COLO668 (cell line): ENCODE results near the gene SLC4A1AP.
"Not testable (repeated sequence)": the region's sequence is repeated elsewhere in the genome, so short reads cannot be mapped to it uniquely, and the experiment has no call there.

Source experiments
- DNase-seq: peaks from one replicate; lab custom pipeline; 2025; ENCODE audit not compliant: unreplicated experiment; lab: John Stamatoyannopoulos, UW

SLC4A1AP gene

DNA sequence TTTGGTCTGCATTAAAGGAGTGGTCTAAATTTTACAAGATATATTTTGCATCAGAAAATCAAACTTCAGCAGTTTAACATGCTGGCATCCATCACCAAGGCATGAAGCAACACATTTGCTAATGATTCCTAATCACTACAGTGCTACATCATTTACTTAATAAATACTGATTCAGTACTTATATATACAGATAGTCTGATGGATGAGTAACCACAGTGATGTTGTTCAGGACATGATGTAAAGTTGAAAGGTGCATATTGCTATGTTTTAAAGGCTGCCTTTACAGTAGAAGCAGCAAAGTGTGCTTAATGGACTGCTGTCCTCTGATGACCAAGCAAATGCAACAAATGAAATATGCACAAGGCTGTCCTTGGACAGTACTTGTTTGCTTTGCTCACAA is 11.3 kb upstream of the SLC4A1AP start:
- no peak for DNase-seq

DNA sequence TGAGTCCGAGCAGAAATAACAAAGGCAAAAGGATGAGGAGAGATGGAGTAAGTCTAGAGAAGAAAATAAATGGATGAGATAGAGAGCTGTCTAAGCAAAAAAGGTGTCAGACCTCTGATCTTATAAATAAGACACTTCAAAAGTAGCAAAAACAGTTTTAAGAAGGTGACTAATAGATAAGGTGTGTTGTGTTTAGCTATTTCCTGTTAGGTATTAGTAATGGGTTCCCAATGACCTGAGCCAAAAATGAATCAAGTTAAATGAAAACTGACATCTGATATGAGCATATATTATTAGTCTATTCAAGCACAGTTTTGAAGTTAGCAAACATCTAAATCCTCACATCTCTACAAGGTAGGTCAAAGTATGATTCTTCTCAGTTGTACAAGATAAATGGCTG is 10.9 kb upstream of the SLC4A1AP start:
- no peak for DNase-seq

DNA sequence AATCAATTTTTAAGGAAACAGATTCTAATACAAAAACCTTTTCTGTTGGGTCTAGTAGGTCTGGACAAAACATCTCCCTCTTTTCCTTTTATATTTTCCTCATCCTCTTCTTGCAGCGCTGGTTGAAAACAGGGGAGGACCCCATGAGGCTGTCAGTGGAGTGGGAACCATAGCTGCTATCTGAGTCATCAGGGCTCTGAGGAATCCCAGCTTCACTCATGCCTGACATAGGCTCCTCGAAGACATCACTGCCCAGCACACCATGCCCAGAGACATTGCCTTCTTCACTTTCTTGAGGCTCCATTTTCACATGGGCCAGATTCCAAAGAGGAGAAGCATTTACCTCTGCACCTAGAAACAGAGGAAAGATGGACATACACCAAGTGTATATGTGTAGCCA is 10.3 kb upstream of the SLC4A1AP start:
- no peak for DNase-seq

DNA sequence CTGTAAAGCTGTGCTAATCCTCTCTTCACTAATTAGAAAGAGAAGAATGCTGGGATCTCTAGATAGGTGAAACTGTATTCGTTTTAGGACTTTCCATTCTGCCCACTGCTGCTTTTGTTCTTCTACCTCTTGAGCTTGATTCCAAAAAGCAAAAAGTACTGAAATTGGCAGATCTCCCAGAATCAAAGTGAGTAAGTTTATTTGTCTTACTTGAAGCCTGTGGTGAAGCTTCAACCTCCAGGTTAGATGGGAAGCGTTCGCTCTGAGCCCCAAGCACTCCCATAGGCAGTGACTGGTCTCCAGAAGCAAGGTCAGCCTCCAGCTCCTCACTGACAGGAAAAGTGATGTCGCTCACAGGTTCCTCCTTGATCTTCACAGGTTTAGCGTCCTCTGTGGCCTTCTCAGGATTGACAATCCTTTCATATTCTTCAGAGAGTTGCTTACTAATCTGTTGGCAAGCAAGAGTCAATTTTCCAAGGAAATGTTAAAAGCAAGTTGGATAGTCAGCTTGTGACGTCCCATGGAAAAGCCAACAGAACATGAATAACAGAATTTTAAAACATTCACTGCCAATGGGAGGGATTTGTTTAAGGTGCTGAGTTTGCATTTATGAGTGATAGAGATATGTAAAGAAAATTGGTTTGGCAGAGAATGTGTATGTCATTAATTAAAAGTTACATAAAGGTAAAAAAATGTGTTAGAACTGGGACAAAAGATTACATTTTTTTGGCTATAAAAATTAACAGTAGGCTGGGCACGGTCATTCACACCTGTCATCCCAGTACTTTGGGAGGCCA is 8.3 kb upstream of the SLC4A1AP start:
- DNase-seq = no peak

DNA sequence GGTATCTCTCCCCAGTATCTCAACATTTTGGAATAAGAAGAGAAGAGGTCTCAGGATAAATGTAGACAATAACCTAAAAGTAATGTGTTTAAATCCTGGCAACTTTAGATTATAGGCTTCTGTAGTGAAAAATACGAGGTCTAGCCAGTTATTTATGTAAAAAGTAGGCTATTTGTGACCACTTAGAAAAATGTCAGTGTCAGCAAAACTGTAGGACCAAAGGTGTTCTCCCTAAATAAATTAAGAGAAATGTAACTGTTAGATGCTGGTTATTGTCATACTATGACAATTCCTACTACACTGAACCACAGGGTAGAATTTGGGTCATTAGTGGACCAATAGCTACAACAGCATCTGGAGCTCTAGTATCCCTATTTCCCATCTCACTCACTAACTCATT is 2.3 kb upstream of the SLC4A1AP start:
- no peak for DNase-seq

DNA sequence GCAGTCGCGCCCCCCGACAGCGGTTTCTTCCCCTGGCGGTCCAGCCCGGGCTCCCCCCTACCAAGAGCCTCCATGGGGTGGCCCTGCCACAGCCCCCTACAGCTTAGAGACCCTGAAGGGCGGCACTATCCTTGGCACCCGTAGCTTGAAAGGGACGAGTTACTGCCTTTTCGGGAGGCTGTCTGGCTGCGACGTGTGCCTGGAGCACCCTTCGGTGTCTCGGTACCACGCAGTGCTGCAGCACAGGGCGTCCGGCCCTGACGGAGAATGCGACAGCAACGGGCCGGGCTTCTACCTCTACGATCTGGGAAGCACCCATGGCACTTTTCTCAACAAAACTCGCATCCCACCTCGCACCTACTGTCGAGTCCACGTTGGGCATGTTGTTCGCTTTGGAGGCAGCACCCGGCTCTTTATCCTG is 475 bp downstream of the SLC4A1AP start:
- DNase-seq = peak; percentile 32

DNA sequence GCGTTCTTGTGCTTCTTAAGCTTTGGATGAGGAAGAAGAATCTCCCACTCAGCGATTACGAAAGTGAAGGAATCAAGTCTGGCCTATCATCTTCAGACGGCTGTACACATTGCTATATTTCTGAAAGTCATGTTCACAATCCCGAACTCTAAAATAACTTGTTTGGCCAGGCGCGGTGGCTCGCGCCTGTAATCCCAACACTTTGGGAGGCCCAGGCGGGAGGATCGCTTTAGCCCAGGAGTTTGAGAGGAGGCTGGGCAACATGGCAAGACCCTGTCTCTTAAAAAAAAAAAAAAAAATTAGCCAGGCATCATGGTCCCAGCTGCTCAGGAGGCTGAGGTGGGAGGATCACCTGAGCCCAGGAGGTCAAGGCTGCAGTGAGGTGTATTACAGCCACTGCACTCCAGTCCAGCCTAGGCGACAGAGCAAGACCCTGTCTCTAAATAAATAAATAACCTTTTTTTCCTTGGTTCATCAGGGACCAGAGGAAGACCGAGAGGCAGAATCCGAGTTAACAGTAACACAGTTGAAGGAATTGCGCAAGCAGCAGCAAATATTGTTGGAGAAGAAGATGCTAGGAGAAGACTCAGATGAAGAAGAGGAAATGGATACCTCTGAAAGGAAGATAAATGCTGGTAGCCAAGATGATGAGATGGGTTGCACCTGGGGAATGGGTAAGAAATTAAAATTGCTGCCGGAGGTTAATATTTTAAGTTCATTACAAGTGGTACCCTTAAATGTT is 1.1 kb downstream of the SLC4A1AP start:
- no peak for DNase-seq

DNA sequence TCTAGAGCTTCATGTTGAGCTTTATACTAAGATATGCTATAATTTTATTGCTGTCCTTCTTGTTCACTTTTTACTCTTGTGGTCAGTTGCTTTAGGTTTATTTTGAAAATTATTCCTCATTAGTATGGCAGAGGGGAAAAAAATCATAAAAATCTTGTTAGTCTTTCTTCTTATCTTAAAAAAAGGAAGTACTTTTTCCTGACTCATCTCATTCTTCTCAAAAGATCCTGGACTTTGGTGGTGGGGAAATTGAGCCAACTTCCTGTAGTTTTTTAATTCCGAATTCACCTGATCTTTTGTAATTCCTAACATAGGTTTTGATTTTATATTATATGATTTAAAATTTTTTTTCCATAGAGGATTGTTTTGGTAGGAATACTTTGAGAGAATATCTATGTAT is 3.8 kb downstream of the SLC4A1AP start:
- DNase-seq = no peak

DNA sequence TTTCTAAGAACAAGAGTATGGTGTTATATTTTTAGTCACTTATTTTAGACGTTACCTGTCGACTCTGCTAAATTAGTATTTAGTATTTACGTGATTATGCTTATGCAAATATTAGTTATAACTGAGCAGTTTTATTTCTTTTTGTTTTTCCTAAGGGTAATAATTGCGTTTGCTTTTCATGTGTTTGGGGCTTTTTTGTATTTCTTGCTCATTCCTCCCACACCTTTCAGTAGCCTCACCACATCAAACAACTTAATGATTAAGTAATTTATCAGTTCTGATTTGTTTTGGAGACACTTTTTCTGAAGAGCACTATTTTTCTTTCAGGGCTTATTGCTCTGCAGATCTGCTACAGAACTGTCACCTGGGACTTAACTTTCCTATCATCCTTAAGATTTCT is 7.5 kb downstream of the SLC4A1AP start:
- no peak for DNase-seq

DNA sequence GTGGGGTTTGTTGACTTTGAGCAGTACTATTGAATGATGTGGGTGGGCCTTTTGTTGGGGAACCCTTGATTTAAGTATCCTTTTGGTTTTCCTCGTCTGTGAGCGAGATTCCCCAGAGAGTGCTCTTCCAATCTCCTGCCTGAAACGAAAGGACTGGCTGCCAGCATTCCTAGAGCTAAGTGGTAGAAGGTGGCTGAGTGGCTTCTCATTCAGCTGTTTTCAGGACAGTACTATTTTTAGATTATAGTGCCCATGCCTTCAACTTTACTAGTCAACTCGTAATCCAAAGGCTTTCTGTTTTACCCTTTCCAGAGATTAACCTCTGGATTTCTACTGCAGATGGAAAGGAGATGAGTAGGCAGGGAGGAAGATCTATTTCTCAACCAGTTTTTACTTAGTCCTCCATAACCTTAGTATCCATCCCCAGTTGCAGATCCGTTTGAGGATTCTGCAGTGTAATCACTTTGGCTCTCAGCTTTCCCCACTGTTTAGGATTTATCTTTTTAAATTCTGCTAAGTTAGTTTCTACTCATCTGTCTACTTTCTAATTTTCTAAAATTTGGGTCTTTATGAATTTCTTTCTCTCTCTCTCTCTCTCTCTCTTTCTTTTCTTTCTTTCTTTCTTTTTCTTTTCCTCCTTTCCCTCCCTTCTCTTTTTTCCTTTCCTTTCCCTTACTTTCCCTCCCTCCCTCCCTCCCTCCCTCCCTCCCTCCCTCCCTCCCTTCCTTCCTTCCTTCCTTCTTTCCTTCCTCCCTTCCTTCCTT is 9.2 kb downstream of the SLC4A1AP start:
- DNase-seq = no peak

DNA sequence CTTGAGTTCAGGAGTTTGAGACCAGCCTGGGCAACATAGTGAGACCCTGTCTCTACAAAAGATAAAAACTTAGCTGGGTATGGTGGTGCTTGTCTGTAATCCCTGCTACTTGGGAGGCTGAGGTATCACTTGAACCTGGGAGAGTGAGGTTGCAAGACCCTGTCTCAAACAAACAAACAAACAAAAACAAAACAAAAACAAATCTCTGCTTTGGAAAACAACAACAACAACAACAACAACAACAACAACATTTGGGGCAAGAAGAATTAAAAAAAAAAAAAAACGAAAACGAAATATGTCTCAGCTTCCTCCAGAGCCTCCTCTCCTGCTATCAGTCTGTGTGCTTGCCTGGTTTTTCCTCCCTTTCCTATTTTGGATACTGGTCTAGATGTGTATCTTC is 16.9 kb downstream of the SLC4A1AP start:
- no peak for DNase-seq

DNA sequence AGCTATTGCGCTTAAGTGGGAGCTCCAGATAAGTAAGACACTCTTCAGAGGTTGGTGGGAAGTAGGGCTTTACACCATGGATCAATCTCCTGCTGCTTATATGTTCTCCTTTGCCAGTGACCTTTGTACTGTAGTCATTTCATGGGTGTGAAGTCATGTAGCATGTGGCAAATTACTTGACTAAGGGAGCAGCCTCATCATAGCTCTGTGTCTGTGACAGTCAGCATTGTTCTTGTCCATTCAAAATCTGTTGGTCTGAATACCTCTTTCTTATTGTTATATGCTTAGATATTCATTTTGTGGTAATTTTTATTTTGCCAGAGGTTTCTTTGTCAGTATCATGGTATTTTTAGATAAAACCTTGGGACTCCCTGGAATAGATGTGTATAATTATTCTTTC is 18.2 kb downstream of the SLC4A1AP start:
- no peak for DNase-seq

DNA sequence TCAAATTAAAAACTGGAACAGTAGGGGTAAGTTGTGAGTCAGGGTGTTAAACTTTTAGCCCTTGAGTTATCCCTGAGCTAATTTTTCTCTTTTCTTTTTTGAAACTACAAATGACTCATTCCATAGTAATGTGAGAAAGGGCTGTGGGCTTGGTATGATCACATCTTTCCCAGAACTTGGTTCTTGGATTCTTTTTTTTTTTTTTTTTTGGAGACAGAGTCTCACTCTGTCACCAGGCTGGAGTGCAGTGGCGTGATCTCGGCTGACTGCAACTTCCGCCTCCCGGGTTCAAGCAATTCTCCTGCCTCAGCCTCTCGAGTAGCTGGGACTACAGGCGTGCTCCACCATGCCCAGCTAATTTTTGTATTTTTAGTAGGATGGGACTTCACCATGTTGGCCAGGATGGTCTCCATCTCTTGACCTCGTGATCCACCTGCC is 18.7 kb downstream of the SLC4A1AP start:
- DNase-seq = not testable (repeated sequence)

DNA sequence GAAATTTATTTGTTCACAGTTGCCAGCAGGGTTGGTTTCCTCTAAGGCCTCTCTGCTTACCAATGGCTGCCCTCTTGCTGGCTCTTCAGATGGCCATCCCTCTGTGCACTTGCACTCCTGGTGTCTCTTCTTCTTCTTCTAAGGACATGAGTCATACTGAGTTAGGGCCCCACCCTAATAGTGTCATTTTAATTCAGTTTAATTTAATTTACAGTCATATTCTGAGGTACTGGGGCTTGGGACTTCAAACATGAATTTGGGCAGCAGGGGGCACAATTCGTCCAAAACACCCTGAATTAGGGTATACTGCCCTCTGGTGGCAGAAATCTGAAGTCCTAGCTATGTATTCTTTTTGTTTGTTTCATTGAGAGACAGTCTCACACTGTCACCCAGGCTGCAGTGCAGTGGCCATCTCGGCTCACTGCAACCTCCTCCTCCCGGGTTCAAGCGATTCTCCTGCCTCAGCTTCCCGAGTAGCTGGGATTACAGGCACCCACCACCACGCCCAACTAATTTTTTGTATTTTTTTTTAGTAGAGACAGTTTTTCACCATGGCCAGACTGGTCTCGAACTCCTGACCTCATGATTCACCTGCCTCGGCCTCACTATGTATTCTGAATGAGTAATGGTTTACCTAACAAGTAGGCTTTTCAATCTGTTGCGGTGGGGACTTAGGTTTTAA is 19.8 kb downstream of the SLC4A1AP start:
- peak; percentile 90 for DNase-seq

DNA sequence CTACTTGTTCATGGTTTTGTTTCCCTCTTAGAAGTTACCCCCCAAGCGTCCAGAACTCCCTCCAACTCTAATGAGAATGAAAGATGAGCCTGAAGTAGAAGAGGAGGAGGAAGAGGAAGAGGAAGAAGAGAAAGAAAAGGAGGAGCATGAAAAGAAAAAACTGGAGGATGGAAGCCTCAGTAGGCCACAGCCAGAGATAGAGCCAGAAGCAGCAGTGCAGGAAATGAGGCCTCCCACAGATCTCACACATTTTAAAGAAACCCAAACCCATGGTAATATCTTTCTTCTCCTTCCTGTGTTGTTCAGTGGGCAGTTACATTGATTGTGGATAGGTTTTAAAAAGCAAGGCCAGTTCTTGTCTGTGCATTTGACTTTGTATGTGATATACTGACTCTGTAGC is 21.3 kb downstream of the SLC4A1AP start:
- not testable (repeated sequence) for DNase-seq

DNA sequence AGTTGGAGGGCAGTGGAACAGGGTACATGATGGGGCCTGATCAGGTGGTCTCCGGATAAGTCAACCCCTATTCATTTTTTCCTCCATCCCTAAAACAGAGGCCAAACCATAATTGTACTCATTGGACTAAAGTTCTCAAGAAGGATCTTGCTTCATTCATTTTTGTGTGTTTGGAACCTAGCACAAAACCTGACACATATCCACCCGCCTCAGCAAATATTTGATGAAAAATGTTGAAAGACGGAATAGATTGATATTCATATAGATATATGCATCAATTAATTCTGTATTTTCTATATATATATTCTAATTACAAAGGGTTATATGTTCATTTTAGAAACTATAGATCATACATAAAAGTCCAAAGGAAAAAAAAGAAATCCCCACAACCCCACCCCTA is 21.9 kb downstream of the SLC4A1AP start:
- DNase-seq = no peak

DNA sequence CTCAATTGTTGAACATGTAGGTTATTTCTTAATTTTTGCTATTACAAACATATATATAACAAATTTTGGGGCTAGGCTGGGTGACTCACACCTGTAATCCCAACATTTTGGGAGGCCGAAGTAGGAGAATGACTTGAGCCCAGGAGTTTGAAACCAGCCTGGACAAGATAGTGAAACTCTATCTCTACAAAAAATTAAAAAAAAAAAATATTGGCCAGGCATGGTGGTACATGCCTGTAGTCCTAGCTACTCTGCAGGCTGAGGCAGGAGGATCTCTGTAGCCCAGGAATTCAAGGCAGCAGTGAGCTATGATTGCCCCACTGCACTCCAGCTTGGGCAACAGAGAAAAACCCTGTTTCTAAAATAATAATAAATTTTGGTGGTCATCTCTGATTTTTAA is 23.5 kb downstream of the SLC4A1AP start:
- no peak for DNase-seq

DNA sequence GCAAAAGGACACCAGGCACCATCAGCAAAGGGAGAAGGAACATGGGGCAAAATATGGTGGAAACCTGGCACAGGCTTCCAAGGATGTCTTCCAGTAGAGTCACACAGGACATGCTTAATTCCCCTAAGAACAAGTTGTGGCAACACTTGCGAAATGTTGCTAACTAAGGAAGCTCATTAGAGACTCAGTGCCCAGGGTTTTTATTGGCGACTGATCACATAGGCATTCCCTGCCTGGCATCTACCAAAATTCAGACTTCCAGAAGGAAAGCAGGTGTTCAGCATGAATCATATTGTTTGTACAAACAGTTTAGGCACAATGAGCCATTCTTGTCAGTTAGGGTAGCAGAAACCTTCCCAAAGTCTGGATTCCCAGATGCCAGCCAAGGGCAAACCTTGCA is 25.7 kb downstream of the SLC4A1AP start:
- DNase-seq = peak; percentile 26

DNA sequence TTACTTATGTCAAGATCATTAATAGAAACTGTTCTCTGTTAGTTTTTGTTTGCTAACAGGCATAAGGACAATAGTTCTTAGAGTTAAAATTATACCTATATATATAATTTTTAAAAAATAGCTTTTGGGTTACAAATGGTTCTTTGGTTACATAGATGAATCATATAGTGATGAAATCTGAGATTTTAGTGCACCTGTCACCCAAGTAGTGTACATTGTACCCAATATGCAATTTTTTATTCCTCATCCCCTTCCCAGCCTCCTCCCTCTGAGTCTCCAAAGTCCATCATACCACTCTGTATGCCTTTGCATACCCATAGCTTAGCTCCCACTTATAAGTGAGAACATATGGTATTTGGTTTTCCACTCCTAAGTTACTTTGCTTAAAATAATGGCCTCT is 26.4 kb downstream of the SLC4A1AP start:
- no peak for DNase-seq

DNA sequence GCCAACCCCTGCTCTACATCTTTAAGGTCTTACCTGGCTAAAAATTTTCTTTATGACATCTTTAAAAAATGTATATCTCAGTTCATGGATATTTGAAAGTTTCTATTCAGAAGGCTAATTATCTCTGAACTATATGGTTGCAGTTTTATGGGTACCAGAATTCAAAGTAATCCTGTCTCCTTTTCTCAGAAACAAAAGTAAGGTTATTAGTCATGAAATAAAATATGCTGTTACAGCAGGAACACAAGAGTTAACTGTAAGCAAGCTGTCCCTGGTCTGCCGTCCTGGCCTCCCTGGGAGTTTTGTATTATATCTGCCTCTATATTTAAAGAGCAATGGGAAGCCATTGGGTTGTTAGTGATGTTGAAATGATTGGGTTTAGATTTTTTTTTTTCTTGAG is 34.0 kb downstream of the SLC4A1AP start:
- no peak for DNase-seq

DNA sequence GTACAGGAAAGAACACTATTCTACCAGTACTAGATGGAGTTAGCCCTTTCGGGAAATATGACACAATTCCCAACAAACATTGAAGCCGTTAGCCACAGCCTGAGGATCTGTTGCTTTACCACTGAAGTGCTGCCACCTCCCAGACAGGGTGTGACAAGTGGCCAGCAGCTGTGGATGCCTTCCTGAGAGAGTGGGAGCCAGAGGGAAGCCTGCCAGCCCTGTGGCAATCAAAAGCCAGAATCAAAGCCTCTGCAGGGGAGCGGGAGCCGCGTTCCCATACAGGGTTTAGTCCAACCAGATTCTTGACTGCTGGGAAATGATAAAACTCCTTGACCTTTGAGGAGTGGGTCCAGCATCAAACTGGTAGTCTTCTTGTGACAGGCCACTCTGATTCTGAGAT is 38.0 kb downstream of the SLC4A1AP start:
- peak; percentile 54 for DNase-seq
